IPS-20b (cell line): ENCODE results near the gene DNER.

Source experiments
- H3K27ac ChIP-seq: one replicate; pipeline ENCODE4 v1.5.1; 2013; ENCODE audit warnings: low read length
- H3K27me3 ChIP-seq: 2 replicates; pipeline ENCODE4 v1.6.1; 2013; ENCODE audit warnings: mild to moderate bottlenecking, low read length, inconsistent platforms; ENCODE audit not compliant: insufficient read depth
- H3K36me3 ChIP-seq: 2 replicates; pipeline ENCODE4 v1.6.1; 2013; ENCODE audit warnings: low read depth, mild to moderate bottlenecking, inconsistent platforms, low read length, moderate library complexity; ENCODE audit not compliant: insufficient read depth
- H3K4me1 ChIP-seq: 2 replicates; pipeline ENCODE4 v1.6.1; 2013; ENCODE audit warnings: mild to moderate bottlenecking, control low read depth, inconsistent platforms, low read length, moderate library complexity; ENCODE audit not compliant: insufficient read depth
- H3K4me3 ChIP-seq: 2 replicates; pipeline ENCODE4 v1.5.1; 2013; ENCODE audit warnings: mild to moderate bottlenecking, low read length, inconsistent platforms
- H3K9ac ChIP-seq: 2 replicates; pipeline ENCODE4 v1.6.1; 2013; ENCODE audit warnings: low read depth, mild to moderate bottlenecking, inconsistent platforms, low read length, moderate library complexity
- H3K9me3 ChIP-seq: 2 replicates; pipeline ENCODE4 v1.6.1; 2013; ENCODE audit warnings: mild to moderate bottlenecking, low read depth, low read length, inconsistent platforms; ENCODE audit not compliant: insufficient read depth

Gene DNER

DNA sequence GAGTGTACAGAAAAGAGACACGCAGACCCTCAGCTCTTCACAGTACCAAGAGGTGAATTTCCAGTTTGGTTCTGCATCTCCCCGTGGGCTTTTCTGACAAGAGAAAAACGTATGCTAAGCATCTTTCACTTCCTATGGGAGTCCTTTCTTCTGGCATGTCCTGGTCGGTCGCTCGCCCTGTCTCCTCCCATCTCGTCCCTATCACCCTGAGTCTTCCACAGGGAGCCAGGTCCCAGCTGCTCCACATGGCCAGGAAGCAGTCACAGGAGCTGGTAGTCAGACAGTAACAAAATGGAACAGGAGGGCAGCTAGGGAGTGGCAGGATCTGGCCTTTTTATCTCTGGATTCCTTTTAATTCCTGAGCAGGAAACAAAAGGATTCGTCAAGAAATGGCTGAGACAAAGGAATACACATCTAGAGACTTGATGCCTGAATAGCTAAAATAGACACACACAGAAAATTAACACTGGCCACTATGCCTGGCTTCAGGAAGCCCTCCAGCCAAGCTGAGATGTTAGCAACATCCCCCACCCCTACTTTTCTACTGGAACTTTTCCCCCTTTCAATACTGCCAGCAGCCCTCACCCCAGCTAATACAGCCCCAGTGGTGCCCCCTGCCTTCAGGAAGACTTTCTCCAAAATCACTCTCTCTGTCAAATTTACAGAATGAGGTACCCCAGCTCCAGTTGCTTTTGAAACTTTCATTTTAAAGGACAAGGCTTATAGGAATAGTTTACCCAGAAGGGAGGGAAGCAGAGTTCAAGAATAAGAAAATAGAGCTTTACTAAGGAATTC is 136.1 kb downstream of the DNER start:
- Histone ChIP-seq H3K4me1 (no peaks in the 10 kb centered on the region), H3K9ac (no peak overlapping the region), H3K27me3 (no peaks in the 10 kb centered on the region), H3K4me3 (no peak overlapping the region), H3K36me3 (no peaks in the 10 kb centered on the region), H3K9me3 (no peaks in the 10 kb centered on the region), H3K27ac (no peak overlapping the region)

DNA sequence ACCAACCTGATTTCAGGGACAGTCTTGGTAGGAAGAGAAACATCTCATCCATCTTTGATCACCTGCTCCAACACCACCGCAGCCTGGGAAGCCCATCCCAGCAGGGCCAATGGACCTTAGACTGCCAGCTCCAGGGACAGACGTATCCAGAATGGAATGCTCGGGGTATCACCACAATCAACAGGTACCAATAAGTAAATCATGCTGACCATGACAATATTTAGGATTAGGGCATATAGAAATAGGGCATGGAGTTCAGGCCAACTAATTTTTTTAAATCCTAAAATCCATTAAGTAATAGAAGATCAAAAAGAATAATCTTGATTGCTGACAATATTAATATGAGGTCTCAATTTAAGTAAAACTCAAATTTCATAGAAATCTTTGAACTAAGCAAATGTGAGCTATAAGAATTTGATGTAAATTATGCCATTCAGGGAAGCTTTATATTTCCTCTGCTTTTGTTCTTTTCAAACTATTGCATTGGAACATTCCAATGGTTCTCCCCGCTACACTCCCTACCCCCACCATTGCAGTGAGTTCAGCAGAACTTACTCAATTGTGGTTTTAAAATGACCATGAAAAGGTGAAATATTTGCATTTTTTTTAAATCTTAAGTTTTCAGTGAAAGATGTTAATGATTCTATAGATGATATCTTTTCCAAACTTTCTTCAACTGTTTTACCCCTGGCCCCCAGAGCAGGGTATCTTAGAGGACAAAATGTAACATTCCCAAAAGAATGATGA is 138.6 kb downstream of the DNER start:
- no peaks in the 10 kb centered on the region for H3K27me3 ChIP-seq
- no peak overlapping the region for H3K27ac ChIP-seq
- no peaks in the 10 kb centered on the region for H3K36me3 ChIP-seq

DNA sequence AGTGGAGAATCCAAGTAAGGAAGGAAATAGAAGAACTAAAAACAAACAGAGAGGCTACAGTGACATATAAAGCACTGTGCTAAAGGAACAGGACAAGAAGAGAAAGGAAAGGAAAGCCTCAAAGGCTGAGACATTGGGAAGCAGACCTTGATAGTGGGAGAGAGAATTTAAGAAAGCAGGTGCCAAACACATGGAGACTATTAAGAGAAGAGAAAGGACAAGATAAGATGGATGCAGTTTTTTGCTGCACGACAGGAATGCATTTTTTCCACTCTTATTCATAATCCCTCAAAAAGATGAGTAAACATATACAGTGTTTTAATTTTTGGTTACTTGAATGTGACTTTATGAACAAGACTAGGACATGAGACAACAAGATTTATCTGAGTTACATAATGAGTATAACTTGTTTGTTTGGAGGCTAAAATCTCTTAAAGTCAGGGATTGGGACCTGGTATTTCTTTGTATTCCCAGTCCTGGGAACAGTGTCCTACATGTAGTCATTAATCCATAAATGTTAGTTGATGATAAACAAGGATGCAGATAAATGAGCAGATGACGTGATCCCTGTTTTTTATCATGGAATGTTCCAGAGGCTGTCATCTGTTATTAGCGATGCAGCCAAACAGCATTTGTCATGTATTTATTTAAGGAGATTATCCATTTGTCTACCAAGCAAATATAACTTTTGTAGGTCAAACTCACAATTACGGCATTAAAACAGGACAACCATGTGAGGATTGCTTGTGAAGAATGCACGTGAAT is 141.7 kb downstream of the DNER start:
- Histone ChIP-seq H3K9ac (no peak overlapping the region), H3K4me1 (no peaks in the 10 kb centered on the region), H3K9me3 (no peaks in the 10 kb centered on the region), H3K27ac (no peak overlapping the region), H3K27me3 (no peaks in the 10 kb centered on the region), H3K36me3 (no peaks in the 10 kb centered on the region), H3K4me3 (no peak overlapping the region)

More for the DNA sequence above, 138.6 kb downstream of the DNER start:
- H3K4me1 ChIP-seq, result no peaks in the 10 kb centered on the region
- H3K9ac ChIP-seq, result no peak overlapping the region
- H3K9me3 ChIP-seq, result no peaks in the 10 kb centered on the region
- no peak overlapping the region for H3K4me3 ChIP-seq

DNA sequence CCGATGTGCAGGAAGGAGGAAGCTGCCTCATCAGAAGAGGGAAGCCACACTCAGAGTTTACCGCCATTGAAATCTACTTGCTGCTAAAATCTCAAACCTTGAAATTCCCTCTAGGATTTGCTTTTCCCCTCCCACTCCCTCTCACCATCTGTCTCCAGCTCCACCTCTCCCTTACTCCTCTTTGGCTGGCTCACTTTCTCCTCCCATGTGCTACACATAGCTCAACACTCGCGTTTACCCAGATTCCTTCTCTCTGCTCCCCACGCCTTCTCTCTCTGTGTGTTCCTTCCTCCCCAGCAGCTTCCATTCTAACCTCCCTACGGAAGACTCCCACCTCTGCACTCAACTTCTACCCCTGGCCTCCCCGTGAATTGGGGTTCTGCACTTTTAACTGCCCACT is 143.1 kb downstream of the DNER start:
- no peaks in the 10 kb centered on the region for H3K36me3 ChIP-seq
- H3K9me3 ChIP-seq, result no peaks in the 10 kb centered on the region
- no peak overlapping the region for H3K9ac ChIP-seq
- H3K27me3 ChIP-seq, result no peaks in the 10 kb centered on the region
- no peak overlapping the region for H3K27ac ChIP-seq
- no peaks in the 10 kb centered on the region for H3K4me1 ChIP-seq
- no peak overlapping the region for H3K4me3 ChIP-seq

DNA sequence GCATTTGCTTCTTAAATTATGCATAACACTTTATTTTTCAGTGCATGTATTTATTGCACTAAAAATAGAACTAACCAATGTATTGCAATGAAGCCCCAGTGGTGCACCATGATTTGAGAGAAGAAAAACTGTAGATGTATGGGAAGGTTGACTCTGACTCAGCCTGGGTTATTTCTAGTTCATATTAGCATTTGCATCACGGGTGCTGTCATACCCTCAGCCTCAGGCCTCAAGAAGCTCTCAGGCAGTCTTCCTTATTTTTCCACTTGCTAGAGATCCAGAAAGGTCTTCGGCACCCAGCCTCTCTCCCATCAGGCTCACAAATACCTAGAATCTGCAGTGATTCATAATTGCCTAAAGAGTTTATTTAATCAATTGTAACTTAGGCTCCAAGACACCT is 148.0 kb downstream of the DNER start:
- H3K9me3 ChIP-seq, result no peaks in the 10 kb centered on the region
- no peak overlapping the region for H3K9ac ChIP-seq
- no peak overlapping the region for H3K27ac ChIP-seq
- H3K36me3 ChIP-seq, result no peaks in the 10 kb centered on the region
- no peaks in the 10 kb centered on the region for H3K27me3 ChIP-seq
- no peak overlapping the region for H3K4me3 ChIP-seq
- H3K4me1 ChIP-seq, result no peaks in the 10 kb centered on the region

DNA sequence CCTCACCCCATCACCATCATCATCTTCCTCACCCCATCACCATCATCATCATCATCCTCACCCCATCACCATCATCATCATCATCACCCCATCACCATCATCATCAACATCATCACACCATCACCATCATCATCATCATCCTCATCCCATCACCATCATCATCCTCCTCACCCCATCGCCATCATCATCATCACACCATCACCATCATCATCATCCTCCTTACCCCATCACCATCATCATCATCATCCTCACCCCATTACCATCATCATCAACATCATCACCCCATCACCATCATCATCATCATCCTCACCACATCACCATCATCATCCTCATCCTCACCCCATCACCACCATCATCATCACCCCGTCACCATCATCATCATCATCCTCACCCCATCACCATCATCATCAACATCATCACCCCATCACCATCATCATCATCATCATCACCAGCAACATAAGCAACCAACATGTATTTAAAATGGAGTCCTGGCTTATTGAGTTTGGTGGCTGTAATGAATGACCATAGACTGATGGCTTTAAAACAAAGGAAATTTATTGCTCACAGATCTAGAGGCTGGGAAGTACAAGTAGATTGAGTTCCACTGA is 150.0 kb downstream of the DNER start:
- H3K9me3 ChIP-seq, result no peaks in the 10 kb centered on the region
- H3K36me3 ChIP-seq, result no peaks in the 10 kb centered on the region
- no peaks in the 10 kb centered on the region for H3K4me1 ChIP-seq
- no peak overlapping the region for H3K4me3 ChIP-seq
- H3K9ac ChIP-seq, result no peak overlapping the region
- H3K27me3 ChIP-seq, result no peaks in the 10 kb centered on the region
- no peak overlapping the region for H3K27ac ChIP-seq

DNA sequence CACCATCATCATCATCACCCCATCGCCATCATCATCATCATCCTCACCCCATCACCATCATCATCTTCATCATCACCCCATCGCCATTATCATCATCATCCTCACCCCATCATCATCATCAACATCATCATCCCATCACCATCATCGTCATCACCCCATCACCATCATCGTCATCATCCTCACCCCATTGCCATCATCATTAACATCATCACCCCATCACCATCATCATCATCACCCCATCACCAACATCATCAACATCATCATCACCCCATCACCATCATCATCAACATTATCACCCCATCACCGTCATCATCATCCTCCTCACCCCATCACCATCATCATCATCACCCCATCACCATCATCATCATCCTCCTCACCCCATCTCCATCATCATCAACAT is 151.0 kb downstream of the DNER start:
- Histone ChIP-seq H3K4me3 (no peak overlapping the region), H3K9ac (no peak overlapping the region), H3K36me3 (no peaks in the 10 kb centered on the region), H3K9me3 (no peaks in the 10 kb centered on the region), H3K27me3 (no peaks in the 10 kb centered on the region), H3K27ac (no peak overlapping the region), H3K4me1 (no peaks in the 10 kb centered on the region)

DNA sequence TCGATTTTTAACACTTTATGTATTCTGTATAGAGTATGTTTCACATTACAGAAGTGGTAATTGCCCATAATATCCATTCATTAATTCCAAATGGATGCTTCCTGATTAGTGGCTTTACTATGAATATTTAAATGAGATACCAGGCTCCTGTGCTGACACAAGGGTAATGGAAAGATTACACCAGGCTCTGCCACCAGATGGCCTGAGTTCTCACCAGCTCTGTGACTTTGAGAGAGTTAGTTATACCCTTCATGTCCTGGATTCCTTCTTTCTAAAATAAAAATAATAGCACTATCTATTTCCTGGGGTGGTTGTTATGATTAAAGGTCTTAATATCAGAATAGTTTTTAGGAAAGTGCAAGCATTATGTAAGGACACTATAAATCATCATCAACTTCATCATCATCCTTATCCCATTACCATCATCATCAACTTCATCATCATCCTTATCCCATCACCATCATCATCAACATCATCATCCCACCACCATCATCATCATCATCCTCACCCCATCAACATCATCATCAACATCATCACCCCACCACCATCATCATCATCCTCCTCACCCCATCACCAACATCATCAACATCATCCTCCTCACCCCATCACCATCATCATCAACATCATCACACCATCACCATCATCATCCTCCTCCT is 151.8 kb downstream of the DNER start:
- Histone ChIP-seq H3K27ac (no peak overlapping the region), H3K4me1 (no peaks in the 10 kb centered on the region), H3K9ac (no peak overlapping the region), H3K36me3 (no peaks in the 10 kb centered on the region), H3K9me3 (no peaks in the 10 kb centered on the region), H3K27me3 (no peaks in the 10 kb centered on the region), H3K4me3 (no peak overlapping the region)

DNA sequence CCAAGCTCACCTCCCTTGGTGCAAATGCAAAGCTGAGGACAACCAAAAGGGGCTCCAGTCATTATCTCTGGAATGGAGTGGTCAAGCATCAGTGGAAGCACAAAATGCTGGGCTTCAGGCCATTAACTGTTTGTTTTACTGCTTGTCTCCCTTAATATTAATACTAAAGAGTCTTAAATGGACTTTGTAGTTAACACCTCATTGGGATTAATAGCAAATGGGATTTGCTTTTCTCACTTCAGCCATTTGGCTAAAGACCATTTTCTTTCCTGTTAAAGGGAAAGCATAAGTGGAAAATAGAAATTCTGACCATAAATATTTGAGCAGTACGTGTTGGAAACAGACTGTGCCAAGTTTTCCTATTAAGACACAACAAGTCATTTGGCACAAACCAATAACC is 154.4 kb downstream of the DNER start:
- no peaks in the 10 kb centered on the region for H3K27me3 ChIP-seq
- H3K9ac ChIP-seq, result no peak overlapping the region
- no peak overlapping the region for H3K4me3 ChIP-seq
- H3K27ac ChIP-seq, result no peak overlapping the region
- H3K4me1 ChIP-seq, result no peaks in the 10 kb centered on the region
- no peaks in the 10 kb centered on the region for H3K36me3 ChIP-seq
- H3K9me3 ChIP-seq, result no peaks in the 10 kb centered on the region

DNA sequence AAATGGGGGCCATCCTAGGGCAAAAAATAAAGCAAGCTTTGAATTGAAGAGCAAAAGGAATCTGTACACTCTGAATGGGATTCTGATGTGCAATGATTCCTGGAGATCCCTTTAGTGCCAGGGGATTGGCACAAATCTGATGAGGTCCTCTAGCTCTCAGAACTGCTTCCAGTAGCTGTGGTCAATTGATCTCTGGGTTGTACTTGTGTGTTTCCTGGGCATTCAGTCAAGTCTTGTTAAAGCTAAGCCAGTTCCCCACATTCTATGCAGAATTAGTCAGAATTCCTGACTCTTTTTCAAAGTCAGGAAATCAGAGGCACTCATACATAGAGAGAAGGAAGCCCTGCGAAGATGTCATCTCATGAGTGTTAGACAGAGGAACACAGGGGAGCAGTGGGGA is 161.3 kb downstream of the DNER start:
- Histone ChIP-seq H3K4me3 (no peak overlapping the region), H3K9me3 (no peaks in the 10 kb centered on the region), H3K36me3 (no peaks in the 10 kb centered on the region), H3K27ac (no peak overlapping the region), H3K9ac (no peak overlapping the region), H3K27me3 (no peaks in the 10 kb centered on the region), H3K4me1 (no peaks in the 10 kb centered on the region)

DNA sequence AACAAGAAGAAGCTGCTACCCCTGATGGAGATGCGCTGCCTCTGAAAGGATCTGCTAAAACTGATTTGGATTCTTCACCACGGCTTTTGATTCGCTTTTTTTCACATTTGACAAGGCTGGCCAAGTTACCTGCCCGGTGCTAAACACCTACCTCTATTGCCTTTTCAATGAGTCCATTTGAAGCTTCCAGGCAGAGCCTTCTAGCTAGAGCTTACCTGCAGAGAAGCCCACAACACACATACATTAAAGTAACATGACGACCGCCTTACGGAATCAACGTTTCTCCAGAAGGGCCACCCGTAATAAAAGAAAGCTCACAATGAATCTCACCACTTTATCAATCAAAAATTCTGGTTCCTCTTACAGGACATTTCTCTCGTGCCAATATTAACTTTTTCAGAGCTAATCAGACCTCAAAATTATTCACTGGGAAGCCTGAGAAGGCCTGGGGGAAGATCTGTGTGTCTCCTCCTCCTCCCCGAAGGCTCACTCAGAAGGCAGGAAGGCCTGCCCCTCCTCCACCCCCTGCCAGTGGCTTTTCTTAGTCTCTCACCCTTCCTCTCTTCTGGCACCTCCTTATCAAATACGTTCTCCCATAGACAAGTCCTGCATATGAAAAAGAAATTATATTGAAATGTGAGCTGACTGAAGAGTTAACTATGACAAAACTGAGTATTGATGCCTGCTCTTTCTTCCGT is 171.0 kb downstream of the DNER start:
- no peaks in the 10 kb centered on the region for H3K9me3 ChIP-seq
- H3K36me3 ChIP-seq, result no peaks in the 10 kb centered on the region
- H3K4me1 ChIP-seq, result no peaks in the 10 kb centered on the region; the same call in 1 of the 2 replicates
- no peaks in the 10 kb centered on the region for H3K27me3 ChIP-seq
- no peak overlapping the region for H3K4me3 ChIP-seq
- H3K27ac ChIP-seq, result no peak overlapping the region
- no peak overlapping the region for H3K9ac ChIP-seq
